ENCODE results near the gene ZNF669.

Gene ZNF669

DNA sequence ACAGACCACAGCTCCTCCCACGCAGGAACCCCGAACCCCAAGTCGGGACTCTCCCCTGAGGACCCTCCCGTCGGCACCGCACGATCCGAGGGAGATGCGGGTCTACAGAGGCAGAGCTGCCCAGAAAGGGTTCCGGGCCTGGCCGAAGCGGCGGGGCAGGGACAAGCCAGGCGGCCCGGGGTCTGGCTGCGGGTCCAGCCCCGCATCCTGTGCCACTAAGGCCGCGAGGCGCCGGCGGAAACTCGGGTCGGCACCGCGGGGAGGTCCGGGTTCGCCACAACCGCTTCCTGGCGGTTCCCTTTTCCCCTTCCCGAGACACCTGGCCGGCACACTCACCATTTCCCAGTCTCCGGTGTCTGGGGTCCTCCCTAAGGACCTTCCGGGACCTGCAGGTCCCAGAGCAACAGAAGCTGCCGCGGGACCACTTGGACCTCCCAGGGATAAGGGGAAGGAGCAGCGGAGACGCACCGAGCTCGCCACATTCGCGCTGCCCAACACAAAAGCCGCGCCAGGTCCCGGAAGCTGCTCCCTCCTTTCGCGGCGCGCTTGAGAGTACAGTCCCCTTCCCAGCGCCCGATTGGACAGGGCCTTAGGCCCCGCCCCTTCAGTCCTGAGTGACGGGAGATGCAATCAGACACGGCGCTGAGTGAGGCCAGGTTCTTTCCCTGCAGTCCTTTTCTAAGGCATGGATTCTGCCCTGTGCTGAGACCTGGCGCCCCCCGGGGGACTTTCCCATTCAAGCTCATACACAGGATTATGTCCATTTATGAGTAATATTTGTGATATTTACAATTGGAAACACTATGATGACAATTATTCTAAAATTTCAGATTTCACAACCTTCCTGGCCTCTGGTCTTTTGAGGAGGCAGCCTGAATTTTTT lies 25.7 kb downstream of the ZNF669 start, which contains the start of gene ZNF670:
Gene ZNF670 (minus strand): TSS at position 554 of the 883 bp plus-strand sequence. CDS start 215 bp downstream, at position 339.
- ChIA-PET CTCF (no interaction called here), POLR2A (interaction anchor here (0.9 to 1.0 kb wide), 3 partner anchors 25 to 147 kb away, joined by 3 read pairs; partner anchors contain the start of genes AHCTF1, ZNF669 and ZNF695)
- H3K9me3 ChIP-seq (ENCODE audit: control insufficient read depth, insufficient read depth, low read depth, low read length), result no peaks in the 10 kb centered on the region

GRCh38 chr1:247077876-247078257 lies 26.3 kb downstream of the ZNF669 start:
- CTCF ChIA-PET, result no interaction called here
- Histone ChIP-seq H3K27ac (ENCODE audit: extremely low read depth, low read depth, low read length) (no peak overlapping the region), H3K4me1 (ENCODE audit: control insufficient read depth, insufficient read depth, low read length) (no peaks in the 10 kb centered on the region), H3K36me3 (ENCODE audit: control insufficient read depth in 2 of 2, insufficient read depth in 1 of 2, low read length in 2 of 2) (peaks cover 0 to 4% of the 10 kb centered on the region in 2 experiments; a peak in 1 of 3 replicates), H3K9me3 (ENCODE audit: control insufficient read depth, insufficient read depth, low read depth, low read length) (no peaks in the 10 kb centered on the region), H3K4me3 (ENCODE audit: low read depth, low read length) (peak overlapping the region; percentile 69)
- no peak for TF ChIP-seq ZNF677 (tag by site-specific recombination; IDR thresholded peaks at IDR 0.05)
- TF ChIP-seq ZNF791 (tag by site-specific recombination; IDR thresholded peaks at IDR 0.05), result no peak
- TF ChIP-seq ZNF76 (tag by site-specific recombination; IDR thresholded peaks at IDR 0.05; ENCODE audit: borderline replicate concordance, low read depth), result no peak
- TF ChIP-seq SALL2 (tag by site-specific recombination; IDR thresholded peaks at IDR 0.05; ENCODE audit: borderline replicate concordance), result no peak
- TF ChIP-seq ZBTB1 (tag by site-specific recombination; IDR thresholded peaks at IDR 0.05), result no peak
- no peak for TF ChIP-seq ZNF2 (tag by site-specific recombination; IDR thresholded peaks at IDR 0.05)
- TF ChIP-seq ZNF558 (tag by site-specific recombination; IDR thresholded peaks at IDR 0.05), result no peak
- TF ChIP-seq GLI4 (tag by site-specific recombination; IDR thresholded peaks at IDR 0.05), result no peak
- no peak for TF ChIP-seq ZNF19 (tag by site-specific recombination; IDR thresholded peaks at IDR 0.05; ENCODE audit: low read depth)
- TF ChIP-seq ZNF16 (tag by site-specific recombination; IDR thresholded peaks at IDR 0.05; ENCODE audit: low read depth), result no peak
- POLR2A ChIA-PET, result interaction anchor here (1.0 kb wide), 1 partner anchor 70 kb away, joined by 3 read pairs; the partner anchor contains the start of gene ZNF695

More for the DNA sequence above, 25.7 kb downstream of the ZNF669 start, which contains the start of gene ZNF670:
- Histone ChIP-seq H3K27ac (ENCODE audit: extremely low read depth, low read depth, low read length) (no peak within 1 kb of the TSS), H3K4me1 (ENCODE audit: control insufficient read depth, insufficient read depth, low read length) (no peaks in the 10 kb centered on the region), H3K4me3 (ENCODE audit: low read depth, low read length) (peak within 1 kb of the TSS; percentile 69), H3K36me3 (ENCODE audit: control insufficient read depth in 2 of 2, insufficient read depth in 1 of 2, low read length in 2 of 2) (peaks cover 0 to 4% of the 10 kb centered on the region in 2 experiments; a peak in 1 of 3 replicates)
- TF ChIP-seq ZNF23 (tag by site-specific recombination; IDR thresholded peaks at IDR 0.05; ENCODE audit: borderline replicate concordance) (no peak), ZBTB48 (tag by site-specific recombination; IDR thresholded peaks at IDR 0.05) (0 out of 2 replicates have a peak, but pooled peaks have one; percentile 10), TRIM28 (IDR thresholded peaks at IDR 0.05; ENCODE audit: borderline replicate concordance, low read length) (peak; percentile 56; the same call in 1 of the 2 replicates), KLF1 (tag by site-specific recombination; IDR thresholded peaks at IDR 0.05) (no peak), ZNF335 (tag by site-specific recombination; conservative IDR thresholded peaks at IDR 0.05) (peak; percentile 80), SP3 (tag by site-specific recombination; IDR thresholded peaks at IDR 0.05) (peak; percentile 47; the same call in 1 of the 2 replicates), ZNF354C (tag by site-specific recombination; IDR thresholded peaks at IDR 0.05; ENCODE audit: borderline replicate concordance, low read depth) (no peak), ZNF16 (tag by site-specific recombination; IDR thresholded peaks at IDR 0.05; ENCODE audit: low read depth) (no peak), ZNF350 (tag by site-specific recombination; IDR thresholded peaks at IDR 0.05) (peak; percentile 65; the same call in 1 of the 2 replicates), ZBTB26 (tag by site-specific recombination; optimal IDR thresholded peaks at IDR 0.05) (peak; percentile 47), SP2 (tag by site-specific recombination; IDR thresholded peaks at IDR 0.05) (peak; percentile 79), ZNF366 (tag by site-specific recombination; conservative IDR thresholded peaks at IDR 0.05) (peak; percentile 80), ZNF610 (tag by site-specific recombination; IDR thresholded peaks at IDR 0.05; ENCODE audit: borderline replicate concordance) (no peak)
- TF ChIP-seq, protein P1, sequence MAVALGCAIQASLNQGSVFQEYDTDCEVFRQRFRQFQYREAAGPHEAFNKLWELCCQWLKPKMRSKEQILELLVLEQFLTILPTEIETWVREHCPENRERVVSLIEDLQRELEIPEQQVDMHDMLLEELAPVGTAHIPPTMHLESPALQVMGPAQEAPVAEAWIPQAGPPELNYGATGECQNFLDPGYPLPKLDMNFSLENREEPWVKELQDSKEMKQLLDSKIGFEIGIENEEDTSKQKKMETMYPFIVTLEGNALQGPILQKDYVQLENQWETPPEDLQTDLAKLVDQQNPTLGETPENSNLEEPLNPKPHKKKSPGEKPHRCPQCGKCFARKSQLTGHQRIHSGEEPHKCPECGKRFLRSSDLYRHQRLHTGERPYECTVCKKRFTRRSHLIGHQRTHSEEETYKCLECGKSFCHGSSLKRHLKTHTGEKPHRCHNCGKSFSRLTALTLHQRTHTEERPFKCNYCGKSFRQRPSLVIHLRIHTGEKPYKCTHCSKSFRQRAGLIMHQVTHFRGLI (tag by site-specific recombination; IDR thresholded peaks at IDR 0.05), result 0 out of 2 replicates have a peak, but pooled peaks have one; percentile 33
- TF ChIP-seq, protein P2, sequence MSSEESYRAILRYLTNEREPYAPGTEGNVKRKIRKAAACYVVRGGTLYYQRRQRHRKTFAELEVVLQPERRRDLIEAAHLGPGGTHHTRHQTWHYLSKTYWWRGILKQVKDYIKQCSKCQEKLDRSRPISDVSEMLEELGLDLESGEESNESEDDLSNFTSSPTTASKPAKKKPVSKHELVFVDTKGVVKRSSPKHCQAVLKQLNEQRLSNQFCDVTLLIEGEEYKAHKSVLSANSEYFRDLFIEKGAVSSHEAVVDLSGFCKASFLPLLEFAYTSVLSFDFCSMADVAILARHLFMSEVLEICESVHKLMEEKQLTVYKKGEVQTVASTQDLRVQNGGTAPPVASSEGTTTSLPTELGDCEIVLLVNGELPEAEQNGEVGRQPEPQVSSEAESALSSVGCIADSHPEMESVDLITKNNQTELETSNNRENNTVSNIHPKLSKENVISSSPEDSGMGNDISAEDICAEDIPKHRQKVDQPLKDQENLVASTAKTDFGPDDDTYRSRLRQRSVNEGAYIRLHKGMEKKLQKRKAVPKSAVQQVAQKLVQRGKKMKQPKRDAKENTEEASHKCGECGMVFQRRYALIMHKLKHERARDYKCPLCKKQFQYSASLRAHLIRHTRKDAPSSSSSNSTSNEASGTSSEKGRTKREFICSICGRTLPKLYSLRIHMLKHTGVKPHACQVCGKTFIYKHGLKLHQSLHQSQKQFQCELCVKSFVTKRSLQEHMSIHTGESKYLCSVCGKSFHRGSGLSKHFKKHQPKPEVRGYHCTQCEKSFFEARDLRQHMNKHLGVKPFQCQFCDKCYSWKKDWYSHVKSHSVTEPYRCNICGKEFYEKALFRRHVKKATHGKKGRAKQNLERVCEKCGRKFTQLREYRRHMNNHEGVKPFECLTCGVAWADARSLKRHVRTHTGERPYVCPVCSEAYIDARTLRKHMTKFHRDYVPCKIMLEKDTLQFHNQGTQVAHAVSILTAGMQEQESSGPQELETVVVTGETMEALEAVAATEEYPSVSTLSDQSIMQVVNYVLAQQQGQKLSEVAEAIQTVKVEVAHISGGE (tag by site-specific recombination; conservative IDR thresholded peaks at IDR 0.05; ENCODE audit: low read depth), result peak; percentile 92
